OCI-LY7 (cell line): ENCODE data around the gene C6orf120. TPM values are rescaled to one million over a fixed set of nuclear protein-coding genes. Genes with fewer than 3 reads are reported as not detected.
A peak's percentile ranks its signal among the peaks of the same experiment; 100 is the strongest.

Experiments used
- BruUV-seq: library from RNA; stranded (reverse); fragments of 400-500 nt; replicated peaks from 2 replicates; lab custom pipeline; 2021; lab: Mats Ljungman, UMichigan
- CTCF ChIA-PET: fragments of 300-600 bp; sonication (Branson Sonifier 250); formaldehyde crosslinking; loops from one replicate; lab custom pipeline; 2022; ENCODE audit warnings: antibody characterized with exemption; ENCODE audit not compliant: unreplicated experiment; lab: Charles Lee
- POLR2A ChIA-PET: fragments of 300-600 bp; sonication (Branson Sonifier 250); formaldehyde crosslinking; loops from one replicate; lab custom pipeline; 2022; ENCODE audit warnings: antibody characterized with exemption; lab: Charles Lee
- DNase-seq: peaks from one replicate; pipeline ENCODE4 v3.0.0-alpha.2; 2015; ENCODE audit warnings: low spot score
- H2AFZ ChIP-seq: fragments of 200-600 bp; sonication (generic), shearing (Covaris generic); 2 replicates; pipeline ENCODE4 v1.6.1; 2014; ENCODE audit warnings: mild to moderate bottlenecking, antibody characterized with exemption, low read length, moderate library complexity
- H3K27ac ChIP-seq: fragments of 200-600 bp; sonication (generic); 2 replicates; pipeline ENCODE4 v1.5.1; 2014; ENCODE audit warnings: mixed run types, low read depth, mild to moderate bottlenecking, moderate library complexity, low read length, inconsistent platforms; ENCODE audit not compliant: poor library complexity, severe bottlenecking
- H3K36me3 ChIP-seq: fragments of 200-600 bp; sonication (generic); 2 replicates; pipeline ENCODE4 v1.6.1; 2014; ENCODE audit warnings: mild to moderate bottlenecking, antibody characterized with exemption, low read length, moderate library complexity, mixed read lengths; ENCODE audit not compliant: insufficient read depth
- H3K4me1 ChIP-seq: fragments of 200-600 bp; sonication (generic); 2 replicates; pipeline ENCODE4 v1.5.1; 2014; ENCODE audit warnings: mild to moderate bottlenecking, low read length; ENCODE audit not compliant: insufficient read depth, poor library complexity, severe bottlenecking
- H3K4me2 ChIP-seq: fragments of 200-600 bp; sonication (generic); 2 replicates; pipeline ENCODE4 v1.6.1; 2014; ENCODE audit warnings: mild to moderate bottlenecking, low read length
- H3K4me3 ChIP-seq: fragments of 200-600 bp; sonication (generic); 2 replicates; pipeline ENCODE4 v1.5.1; 2014; ENCODE audit warnings: mild to moderate bottlenecking, low read depth, low read length; ENCODE audit not compliant: poor library complexity, severe bottlenecking
- H3K79me2 ChIP-seq: fragments of 200-600 bp; sonication (generic); 2 replicates; pipeline ENCODE4 v1.6.1; 2016; ENCODE audit warnings: low read depth, mild to moderate bottlenecking, low read length, moderate library complexity, mixed read lengths; ENCODE audit not compliant: insufficient read depth
- H3K9me2 ChIP-seq: fragments of 200-600 bp; sonication (generic); 2 replicates; pipeline ENCODE4 v1.6.1; 2016; ENCODE audit warnings: mild to moderate bottlenecking, low read length, mixed read lengths; ENCODE audit not compliant: insufficient read depth
- H3K9me3 ChIP-seq: fragments of 200-600 bp; sonication (generic); 2 replicates; pipeline ENCODE4 v1.6.1; 2014; ENCODE audit warnings: mild to moderate bottlenecking, mixed run types, low read length, mixed read lengths
- H4K20me1 ChIP-seq: fragments of 200-600 bp; sonication (generic); 2 replicates; pipeline ENCODE4 v1.6.1; 2014; ENCODE audit warnings: mild to moderate bottlenecking, antibody characterized with exemption, low read length, moderate library complexity, mixed read lengths; ENCODE audit not compliant: insufficient read depth
- CTCF ChIP-seq: fragments of 200-600 bp; sonication (generic); conservative IDR thresholded peaks from 2 replicates; pipeline ENCODE4 v1.5.1; 2014; ENCODE audit warnings: mild to moderate bottlenecking, antibody characterized with exemption, low read length, moderate library complexity, mixed read lengths
- EZH2phosphoT487 ChIP-seq: fragments of 200-600 bp; sonication (generic); IDR thresholded peaks from 2 replicates; pipeline ENCODE4 v1.6.1; 2018; ENCODE audit warnings: low read depth, borderline replicate concordance, mild to moderate bottlenecking, mixed run types, antibody characterized with exemption, low read length, moderate library complexity, mixed read lengths
- intact Hi-C: fragments of 100-400 bp; cut with micrococcal nuclease; formaldehyde crosslinking; loops from one replicate; pipeline ENCODE4 v1.10.0; 2022; ENCODE audit not compliant: unreplicated experiment
- total RNA-seq, 2 experiments: library from RNA; depleted of rRNA in 1 of 2; stranded (reverse); fragments of >200 nt in 1 of 2; shearing (Covaris generic) in 1 of 2; gene quantifications; 2 replicates each; pipeline ENCODE4 v1.2.3, GENCODE V29; 2014 to 2022

The C6orf120 gene
- total RNA-seq, 2 experiments from 2014 or later: 19.0 to 30.3 TPM

- H2AFZ ChIP-seq: peak overlapping the region; percentile 65; the same call in 1 of the 2 replicates
- peak overlapping the region; percentile 92 for H3K4me2 ChIP-seq
- H4K20me1 ChIP-seq: peaks cover 36% of the 10 kb centered on the region
- no TSS peak for BruUV-seq
- ChIA-PET CTCF (no interaction called here), POLR2A (interaction anchor here (0.9 to 4.7 kb wide), 7 partner anchors 9 to 61 kb away, joined by 3 to 28 read pairs (median 5); no protein-coding TSS in a partner anchor)
- H3K27ac ChIP-seq: peak overlapping the region; percentile 63
- H3K4me1 ChIP-seq: peaks cover 54% of the 10 kb centered on the region
- peak overlapping the region; percentile 90 for H3K4me3 ChIP-seq
- H3K79me2 ChIP-seq: peaks cover 79% of the 10 kb centered on the region
- no peaks in the 10 kb centered on the region for H3K9me3 ChIP-seq
- no peaks in the 10 kb centered on the region for H3K9me2 ChIP-seq
- DNase-seq: no peak
- intact Hi-C loops: loop anchor here (1.0 to 5.0 kb wide), 3 partner anchors 20 to 849 kb away; partner anchors contain the start of genes DYNLT2, ERMARD, PSMB1 and TBP
- peaks cover 65% of the 10 kb centered on the region for H3K36me3 ChIP-seq
- TF ChIP-seq CTCF: no peak
- TF ChIP-seq EZH2phosphoT487: no peak
Observed at GRCh38 chr6:169702840-169703246, 917 bp downstream of the C6orf120 start.

- BruUV-seq: no TSS peak
- ChIA-PET POLR2A (interaction anchor here (1.2 to 3.4 kb wide), 4 partner anchors 11 to 42 kb away, joined by 3 to 37 read pairs (median 18); no protein-coding TSS in a partner anchor), CTCF (no interaction called here)
- Histone ChIP-seq H3K79me2 (peaks cover 57% of the 10 kb centered on the region), H4K20me1 (peaks cover 33% of the 10 kb centered on the region), H2AFZ (no peak overlapping the region), H3K4me1 (peaks cover 64% of the 10 kb centered on the region), H3K4me2 (no peak overlapping the region), H3K36me3 (peaks cover 98% of the 10 kb centered on the region), H3K9me2 (no peaks in the 10 kb centered on the region), H3K9me3 (no peaks in the 10 kb centered on the region), H3K27ac (peak overlapping the region; percentile 20), H3K4me3 (no peak overlapping the region)
- intact Hi-C loops: no loop called here
- peak; percentile 10 for DNase-seq
- TF ChIP-seq EZH2phosphoT487 (no peak), CTCF (no peak)
Observed at GRCh38 chr6:169707772-169708171, 5.8 kb downstream of the C6orf120 start.

GRCh38 chr6:169709293-169709692 lies 7.4 kb downstream of the C6orf120 start:
- no TSS peak for BruUV-seq
- Histone ChIP-seq H3K4me2 (peak overlapping the region; percentile 8; the same call in 1 of the 2 replicates), H3K9me3 (no peaks in the 10 kb centered on the region), H3K27ac (no peak overlapping the region), H3K4me1 (peaks cover 50% of the 10 kb centered on the region), H3K9me2 (no peaks in the 10 kb centered on the region), H3K79me2 (peaks cover 41% of the 10 kb centered on the region), H4K20me1 (peaks cover 19% of the 10 kb centered on the region; the same call in 1 of the 2 replicates), H3K36me3 (peaks cover 94% of the 10 kb centered on the region), H2AFZ (no peak overlapping the region), H3K4me3 (no peak overlapping the region)
- CTCF ChIA-PET: no interaction called here
- DNase-seq: no peak
- POLR2A ChIA-PET: interaction anchor here (0.7 to 3.4 kb wide), 7 partner anchors 9 to 853 kb away, joined by 3 to 37 read pairs (median 4); no protein-coding TSS in a partner anchor
- intact Hi-C loops: no loop called here
- TF ChIP-seq CTCF (no peak), EZH2phosphoT487 (no peak)
